ENCODE measurements around the gene PDCD10.

DNA sequence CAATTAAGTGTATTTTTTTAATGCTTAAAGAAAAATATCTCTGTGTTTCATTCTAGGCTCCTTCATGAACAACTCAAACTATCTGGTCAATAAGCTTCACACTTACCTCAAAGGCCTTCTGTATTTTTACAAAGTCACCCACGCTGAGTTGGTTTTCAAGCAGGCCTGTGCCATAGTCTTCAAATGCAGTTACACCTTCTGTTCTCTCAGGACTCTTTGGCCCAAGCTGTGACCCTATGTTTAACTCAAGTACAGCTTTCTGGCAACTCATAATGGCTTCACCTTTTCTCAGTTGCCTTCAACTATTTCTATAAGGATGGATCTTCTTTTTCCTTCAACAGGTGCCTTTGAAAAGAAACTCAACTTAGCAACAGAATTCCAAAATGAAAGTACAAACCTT is 81.5 kb downstream of the PDCD10 start:
- TF ChIP-seq, protein P1, sequence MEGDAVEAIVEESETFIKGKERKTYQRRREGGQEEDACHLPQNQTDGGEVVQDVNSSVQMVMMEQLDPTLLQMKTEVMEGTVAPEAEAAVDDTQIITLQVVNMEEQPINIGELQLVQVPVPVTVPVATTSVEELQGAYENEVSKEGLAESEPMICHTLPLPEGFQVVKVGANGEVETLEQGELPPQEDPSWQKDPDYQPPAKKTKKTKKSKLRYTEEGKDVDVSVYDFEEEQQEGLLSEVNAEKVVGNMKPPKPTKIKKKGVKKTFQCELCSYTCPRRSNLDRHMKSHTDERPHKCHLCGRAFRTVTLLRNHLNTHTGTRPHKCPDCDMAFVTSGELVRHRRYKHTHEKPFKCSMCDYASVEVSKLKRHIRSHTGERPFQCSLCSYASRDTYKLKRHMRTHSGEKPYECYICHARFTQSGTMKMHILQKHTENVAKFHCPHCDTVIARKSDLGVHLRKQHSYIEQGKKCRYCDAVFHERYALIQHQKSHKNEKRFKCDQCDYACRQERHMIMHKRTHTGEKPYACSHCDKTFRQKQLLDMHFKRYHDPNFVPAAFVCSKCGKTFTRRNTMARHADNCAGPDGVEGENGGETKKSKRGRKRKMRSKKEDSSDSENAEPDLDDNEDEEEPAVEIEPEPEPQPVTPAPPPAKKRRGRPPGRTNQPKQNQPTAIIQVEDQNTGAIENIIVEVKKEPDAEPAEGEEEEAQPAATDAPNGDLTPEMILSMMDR (IDR thresholded peaks at IDR 0.05; ENCODE audit: low read depth, low read length) = no peak
- no peak for TF ChIP-seq EZH2phosphoT487 (IDR thresholded peaks at IDR 0.05; ENCODE audit: low read depth)
